Spleen (tissue), 11 donors: ENCODE measurements around the gene ELOVL1. TPM values are rescaled to one million over a fixed set of nuclear protein-coding genes. Genes with fewer than 3 reads are reported as not detected.

Experiments
- DNase-seq: peaks from one replicate; pipeline ENCODE4 v3.0.0-alpha.2; 2020
- H3K27ac ChIP-seq, 8 donors: fragments of 200-600 bp; sonication (generic) in 7 of 8; 1 replicate in 4 of 8; 2 replicates in 4 of 8; pipeline versions ENCODE4 v1.5.0 to v1.8.0; 2016 to 2021; ENCODE audit warnings: inconsistent platforms in 4 of 8, mild to moderate bottlenecking in 4 of 8, moderate library complexity in 1 of 8
- H3K27me3 ChIP-seq, 7 donors: fragments of 200-600 bp; sonication (generic) in 6 of 7; replicated peaks in 1 of 7; 1 replicate in 4 of 7; 2 replicates in 3 of 7; pipeline versions ENCODE4 v1.5.0 to v1.8.0; 2016 to 2021; ENCODE audit warnings: inconsistent platforms in 3 of 7, mild to moderate bottlenecking in 1 of 7
- H3K36me3 ChIP-seq, 6 donors: fragments of 200-600 bp; sonication (generic) in 5 of 6; 1 replicate in 4 of 6; 2 replicates in 2 of 6; pipeline versions ENCODE4 v1.5.0 to v1.8.0; 2016 to 2021; ENCODE audit warnings: inconsistent platforms in 2 of 6
- H3K4me1 ChIP-seq, 6 donors: fragments of 200-600 bp; sonication (generic) in 5 of 6; 1 replicate in 3 of 6; 2 replicates in 3 of 6; pipeline versions ENCODE4 v1.5.0 to v1.8.0; 2016 to 2021; ENCODE audit warnings: inconsistent platforms in 3 of 6
- H3K4me3 ChIP-seq, 8 donors: fragments of 200-600 bp; sonication (generic) in 7 of 8; 1 replicate in 4 of 8; 2 replicates in 4 of 8; pipeline versions ENCODE4 v1.5.0 to v1.8.0; 2016 to 2021; ENCODE audit warnings: inconsistent platforms in 4 of 8, mild to moderate bottlenecking in 4 of 8, moderate library complexity in 2 of 8
- H3K9me3 ChIP-seq, 8 donors: fragments of 200-600 bp; sonication (generic) in 7 of 8; 1 replicate in 4 of 8; 2 replicates in 4 of 8; pipeline versions ENCODE4 v1.5.0 to v1.8.0; 2016 to 2021; ENCODE audit warnings: inconsistent platforms in 4 of 8
- POLR2A ChIP-seq, 3 donors: fragments of 450-650 bp; IDR thresholded peaks; one replicate each; pipeline ENCODE4 v1.5.1; 2017; ENCODE audit warnings: antibody characterized with exemption in 3 of 3, mild to moderate bottlenecking in 1 of 3
- POLR2AphosphoS5 ChIP-seq, 3 donors: sonication (generic); formaldehyde crosslinking; IDR thresholded peaks; one replicate each; pipeline ENCODE4 v1.5.1; 2017; ENCODE audit warnings: antibody characterized with exemption in 3 of 3
- WGBS, 5 donors: extraction: QIAGEN DNeasy Blood & Tissue Kit in 3 of 5; methylation state at CpG; one replicate each; pipeline versions ENCODE4 v1.1.5 to v1.1.7; 2013 to 2018; 5-methylcytosine and 5-hydroxymethylcytosine counted together
- intact Hi-C: fragments of 100-400 bp; cut with DNase I; formaldehyde crosslinking; loops from one replicate; pipeline ENCODE4 v1.15.0; 2023; ENCODE audit warnings: low total_unique reads
- polyA plus RNA-seq, 3 donors: library from polyadenylated mRNA; stranded (reverse); fragments of 200-250 nt; gene quantifications; one replicate each; pipeline ENCODE4 v1.2.1, GENCODE V29; 2013
- total RNA-seq, 7 donors: library from RNA; depleted of rRNA in 3 of 7; stranded (reverse); fragments of >200 nt in 3 of 7; fragmentation: NEBNext Ultra II Directional in 4 of 7; extraction: Animal tissue kit (Norgen Biotek cat#: 25700) in 4 of 7; gene quantifications; one replicate each; pipeline versions ENCODE4 v1.1.0 to v1.2.1, GENCODE V29; 2016 to 2021
- TF ChIP-seq, protein P1 (sequence below), 11 experiments: fragments of 200-600 bp in 7 of 11; fragments of 450-650 bp in 4 of 11; sonication (generic) in 4 of 11; IDR thresholded peaks in 8 of 11; conservative IDR thresholded peaks in 3 of 11; 1 replicate in 7 of 11; 2 replicates in 4 of 11; pipeline versions ENCODE4 v1.4.0 to v1.8.0; 2016 to 2021; ENCODE audit warnings: antibody characterized with exemption in 11 of 11, inconsistent platforms in 4 of 11, mild to moderate bottlenecking in 1 of 11
- donor health status: healthy with polysubstance abuse.
- donor health status: DM: no; HTN: no; CAD: no; lungs with moderate emphysema.
- donor health status: DM: no; HTN: no; CAD: no.
- donor health status: Bipolar disorder and iron deficiency.
- donor health status: healthy.
- donor health status: DM: no; HTN: no; CAD: no.
- donor health status: DM: yes; HTN: yes; CAD: no.

Gene ELOVL1
- total and polyA plus RNA-seq, 10 donors: 38.7 to 78.7 (median 53.3) TPM

DNA sequence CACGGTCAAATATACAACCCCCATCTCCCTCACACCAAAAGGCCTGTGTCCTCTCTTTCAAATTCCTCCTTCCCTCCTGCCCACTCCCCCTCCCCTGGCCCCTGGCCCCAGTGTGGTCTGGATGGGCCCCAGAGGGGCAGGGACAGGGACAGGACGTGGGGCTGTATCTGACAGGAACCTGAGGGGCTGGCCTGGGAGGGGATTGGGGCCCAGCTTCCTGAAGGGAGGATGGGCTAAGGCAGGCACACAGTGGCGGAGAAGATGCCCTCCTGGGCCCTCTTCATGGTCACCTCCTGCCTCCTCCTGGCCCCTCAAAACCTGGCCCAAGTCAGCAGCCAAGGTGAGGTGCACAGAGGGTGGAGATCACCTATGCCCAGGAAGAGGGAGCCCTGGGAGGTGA is 30.2 kb downstream of the ELOVL1 start, which contains the start of gene MPL:
Gene MPL (plus strand): TSS at position 231 of the 400 bp plus-strand sequence. CDS start 31 bp downstream, at position 262.
- H3K9me3 ChIP-seq: no peaks in the 10 kb centered on the region
- no peaks in the 10 kb centered on the region for H3K36me3 ChIP-seq
- H3K4me3 ChIP-seq: no peak within 1 kb of the TSS
- intact Hi-C loops: no loop called here
- no peak for DNase-seq
- H3K27me3 ChIP-seq: no peaks in the 10 kb centered on the region
- 27 to 55% (median 51%) methylated on average over 1 to 3 of the region's 3 CpGs for WGBS, 5 donors
- TF ChIP-seq, protein P1, sequence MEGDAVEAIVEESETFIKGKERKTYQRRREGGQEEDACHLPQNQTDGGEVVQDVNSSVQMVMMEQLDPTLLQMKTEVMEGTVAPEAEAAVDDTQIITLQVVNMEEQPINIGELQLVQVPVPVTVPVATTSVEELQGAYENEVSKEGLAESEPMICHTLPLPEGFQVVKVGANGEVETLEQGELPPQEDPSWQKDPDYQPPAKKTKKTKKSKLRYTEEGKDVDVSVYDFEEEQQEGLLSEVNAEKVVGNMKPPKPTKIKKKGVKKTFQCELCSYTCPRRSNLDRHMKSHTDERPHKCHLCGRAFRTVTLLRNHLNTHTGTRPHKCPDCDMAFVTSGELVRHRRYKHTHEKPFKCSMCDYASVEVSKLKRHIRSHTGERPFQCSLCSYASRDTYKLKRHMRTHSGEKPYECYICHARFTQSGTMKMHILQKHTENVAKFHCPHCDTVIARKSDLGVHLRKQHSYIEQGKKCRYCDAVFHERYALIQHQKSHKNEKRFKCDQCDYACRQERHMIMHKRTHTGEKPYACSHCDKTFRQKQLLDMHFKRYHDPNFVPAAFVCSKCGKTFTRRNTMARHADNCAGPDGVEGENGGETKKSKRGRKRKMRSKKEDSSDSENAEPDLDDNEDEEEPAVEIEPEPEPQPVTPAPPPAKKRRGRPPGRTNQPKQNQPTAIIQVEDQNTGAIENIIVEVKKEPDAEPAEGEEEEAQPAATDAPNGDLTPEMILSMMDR (IDR thresholded peaks at IDR 0.05 in 8 of 11, conservative IDR thresholded peaks at IDR 0.05 in 3 of 11): no peak
- no peak for TF ChIP-seq POLR2A (IDR thresholded peaks at IDR 0.05)
- no peak for TF ChIP-seq POLR2AphosphoS5 (IDR thresholded peaks at IDR 0.05)
- no peaks in the 10 kb centered on the region for H3K4me1 ChIP-seq
- H3K27ac ChIP-seq: no peak within 1 kb of the TSS

DNA sequence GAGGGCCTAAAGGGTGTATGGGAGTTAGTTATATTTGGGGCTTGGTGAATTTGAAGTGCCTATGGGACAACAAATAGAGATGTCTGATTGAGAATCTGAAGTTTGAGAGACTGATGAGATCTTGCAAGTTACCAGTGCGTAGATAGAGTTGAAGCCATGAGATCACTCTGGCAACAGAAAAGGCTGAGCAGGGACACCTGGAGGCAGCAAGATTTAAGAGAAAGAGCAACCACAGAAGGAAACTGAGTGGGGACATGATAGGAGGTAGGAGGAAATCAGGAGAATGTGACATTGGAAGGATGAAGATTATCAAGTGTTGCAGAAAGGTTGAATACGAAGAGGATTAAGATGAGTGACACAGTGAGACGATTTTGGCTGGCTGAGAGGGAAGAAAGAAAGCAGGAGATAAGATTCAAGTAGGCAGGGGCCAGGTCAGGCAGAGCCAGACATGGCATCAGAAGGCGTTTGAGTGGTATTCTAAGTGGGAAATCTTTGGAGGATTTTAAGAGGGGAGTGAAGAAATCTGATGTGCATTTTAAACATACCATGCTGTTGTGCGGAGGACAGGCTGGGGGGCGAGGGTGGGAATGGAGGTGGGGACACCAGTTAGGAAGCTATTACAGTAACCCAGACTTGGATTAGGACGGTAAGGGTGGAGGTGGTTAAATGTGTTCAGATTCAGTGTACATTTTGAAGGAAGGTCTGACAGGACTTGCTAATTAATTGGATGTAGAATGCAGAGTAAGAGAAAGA is 33.2 kb downstream of the ELOVL1 start:
- no peaks in the 10 kb centered on the region for H3K27me3 ChIP-seq
- no peak overlapping the region for H3K27ac ChIP-seq
- DNase-seq: no peak
- H3K36me3 ChIP-seq: no peaks in the 10 kb centered on the region
- 70 to 81% (median 72%) methylated on average over 7 of the region's 7 CpGs for WGBS, 5 donors
- H3K9me3 ChIP-seq: no peaks in the 10 kb centered on the region
- peaks cover 0 to 16% (median 12%) of the 10 kb centered on the region in 6 donors for H3K4me1 ChIP-seq
- no peak for TF ChIP-seq POLR2A (IDR thresholded peaks at IDR 0.05)
- no peak for TF ChIP-seq POLR2AphosphoS5 (IDR thresholded peaks at IDR 0.05)
- TF ChIP-seq, protein P1 (IDR thresholded peaks at IDR 0.05 in 8 of 11, conservative IDR thresholded peaks at IDR 0.05 in 3 of 11): no peak
- intact Hi-C loops: no loop called here
- no peak overlapping the region for H3K4me3 ChIP-seq

DNA sequence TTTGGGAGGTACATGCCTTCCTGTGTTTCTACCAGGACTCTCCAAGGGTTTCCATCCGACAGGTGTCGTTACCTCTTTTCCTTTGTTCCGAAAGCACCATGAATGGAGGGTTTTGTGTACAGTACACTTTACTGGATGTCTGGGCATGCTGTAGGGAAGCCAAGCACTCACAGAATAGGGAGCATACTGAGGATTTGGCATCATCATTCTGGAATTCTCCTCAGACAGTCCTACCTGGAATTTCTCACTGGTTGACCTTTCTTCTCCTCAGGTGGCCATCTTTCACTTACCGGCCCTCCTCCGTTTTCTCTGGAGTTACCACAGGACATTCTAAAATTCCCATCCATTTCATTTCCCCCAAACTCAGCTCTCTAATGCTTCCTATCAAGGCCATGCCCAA is 36.1 kb downstream of the ELOVL1 start:
- no peaks in the 10 kb centered on the region for H3K36me3 ChIP-seq
- no peak for DNase-seq
- H3K27ac ChIP-seq: no peak overlapping the region
- H3K4me3 ChIP-seq: no peak overlapping the region
- peaks cover 0 to 16% (median 11%) of the 10 kb centered on the region in 8 donors for H3K9me3 ChIP-seq
- 94 to 96% (median 95%) methylated on average over 5 of the region's 5 CpGs for WGBS, 5 donors
- H3K27me3 ChIP-seq: no peaks in the 10 kb centered on the region
- H3K4me1 ChIP-seq: peaks cover 0 to 20% (median 14%) of the 10 kb centered on the region in 6 donors
- TF ChIP-seq, protein P1 (IDR thresholded peaks at IDR 0.05 in 8 of 11, conservative IDR thresholded peaks at IDR 0.05 in 3 of 11): no peak
- TF ChIP-seq POLR2AphosphoS5 (IDR thresholded peaks at IDR 0.05) (no peak), POLR2A (IDR thresholded peaks at IDR 0.05) (no peak)
- intact Hi-C loops: no loop called here

DNA sequence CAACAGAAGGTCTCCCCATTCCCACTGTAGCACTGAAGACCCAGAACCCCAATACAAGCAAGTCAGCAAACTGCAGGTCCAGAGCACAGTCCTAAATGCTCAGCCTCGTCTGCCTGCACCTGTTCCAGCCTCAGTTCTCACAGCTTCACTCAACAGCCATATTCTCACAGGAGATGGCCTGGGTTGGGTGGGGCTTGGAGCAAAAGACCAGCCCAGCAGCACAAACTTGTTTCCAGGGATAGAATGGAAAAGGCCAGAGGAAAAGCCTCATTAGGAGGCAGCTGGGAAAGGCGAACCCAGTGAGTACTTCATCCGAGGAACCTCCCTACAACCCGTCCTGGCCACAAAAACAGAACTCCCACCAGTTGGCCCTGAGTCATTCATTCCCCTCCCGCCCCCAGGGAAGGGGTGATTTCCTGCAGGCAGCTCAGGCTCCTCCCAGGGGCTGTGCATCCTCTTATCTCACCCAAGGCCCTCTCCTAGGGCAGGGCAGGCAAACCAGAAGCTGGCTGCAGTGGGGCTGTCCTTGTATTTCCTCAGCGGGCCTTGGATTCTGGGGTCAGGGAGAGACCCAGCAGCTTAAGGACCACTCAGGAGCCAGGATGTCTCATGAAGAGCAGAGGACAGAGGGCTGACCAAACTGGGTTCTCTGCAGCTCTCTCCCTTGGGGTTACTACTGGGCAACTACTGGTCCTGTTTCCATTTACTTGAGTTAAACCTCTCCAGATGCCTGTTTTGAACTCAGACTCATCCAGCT is 37.6 kb downstream of the ELOVL1 start:
- Histone ChIP-seq H3K36me3 (peaks cover 0 to 3% (median 0%) of the 10 kb centered on the region in 6 donors), H3K4me3 (no peak overlapping the region), H3K4me1 (peaks cover 0 to 20% (median 14%) of the 10 kb centered on the region in 6 donors), H3K27ac (peak overlapping the region; percentile 27 to 78 (median 64)), H3K9me3 (peaks cover 0 to 29% (median 22%) of the 10 kb centered on the region in 8 donors), H3K27me3 (no peaks in the 10 kb centered on the region)
- peak; percentile 84 for DNase-seq
- 10 to 26% (median 13%) methylated on average over 5 to 6 of the region's 6 CpGs for WGBS, 5 donors
- TF ChIP-seq POLR2AphosphoS5 (IDR thresholded peaks at IDR 0.05): peak; percentile 22 to 82 (median 74)
- TF ChIP-seq POLR2A (IDR thresholded peaks at IDR 0.05): no peak
- TF ChIP-seq, protein P1 (IDR thresholded peaks at IDR 0.05 in 8 of 11, conservative IDR thresholded peaks at IDR 0.05 in 3 of 11): no peak
- intact Hi-C loops: no loop called here
